Activated naive CD4-positive, alpha-beta T cell treated with anti-CD3 and anti-CD28 coated beads, Interleukin-2, amount 10 ng/mL, durations not matched to agents 7 days and 5 days (primary cell): ENCODE results near the gene WASF2.
"Not testable (repeated sequence)": the region's sequence is repeated elsewhere in the genome, so short reads cannot be mapped to it uniquely, and the experiment has no call there.

Experiments
- CTCF ChIA-PET: fragments of 350-600 bp; sonication (Branson Sonifier 250); formaldehyde crosslinking; loops from one replicate; lab custom pipeline; 2021; ENCODE audit warnings: antibody characterized with exemption; lab: Charles Lee
- DNase-seq: peaks from one replicate; pipeline ENCODE4 v3.0.0-alpha.2; 2020
- H3K27ac Mint-ChIP-seq: one replicate; pipeline ENCODE4 v1.8.0; 2021; ENCODE audit warnings: mild to moderate bottlenecking, moderate library complexity, mixed read lengths
- H3K27me3 Mint-ChIP-seq: one replicate; pipeline ENCODE4 v1.8.0; 2021; ENCODE audit warnings: mild to moderate bottlenecking, mixed read lengths
- H3K36me3 Mint-ChIP-seq: one replicate; pipeline ENCODE4 v1.8.0; 2021; ENCODE audit warnings: mixed read lengths
- H3K4me1 Mint-ChIP-seq: one replicate; pipeline ENCODE4 v1.8.0; 2021; ENCODE audit warnings: mixed read lengths
- H3K4me3 Mint-ChIP-seq: one replicate; pipeline ENCODE4 v1.8.0; 2021; ENCODE audit warnings: mild to moderate bottlenecking, moderate library complexity, mixed read lengths
- H3K9me3 Mint-ChIP-seq: one replicate; pipeline ENCODE4 v1.8.0; 2021; ENCODE audit warnings: mixed read lengths

The WASF2 gene

DNA sequence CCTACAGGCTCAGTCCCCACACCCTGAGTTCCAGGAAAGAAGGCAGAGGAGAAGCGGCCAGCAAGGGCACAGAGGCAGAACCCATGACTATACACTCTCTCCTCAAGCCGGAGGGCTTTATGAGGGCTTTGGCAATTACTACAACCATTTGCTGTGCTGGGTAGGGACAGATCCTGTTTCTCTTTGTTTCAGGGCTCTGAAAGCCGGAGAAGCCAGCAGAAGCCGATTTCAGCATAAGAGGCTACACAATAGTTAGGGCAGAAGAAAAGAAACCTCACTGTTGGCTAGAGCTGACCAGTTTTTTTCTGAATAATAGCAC is 83.6 kb downstream of the WASF2 start:
- H3K36me3 Mint-ChIP-seq, result peaks cover 31% of the 10 kb centered on the region
- CTCF ChIA-PET, result interaction anchor here (1.4 kb wide), 1 partner anchor 10 kb away, joined by 4 read pairs; no protein-coding TSS in a partner anchor
- H3K4me1 Mint-ChIP-seq, result peaks cover 18% of the 10 kb centered on the region
- H3K27ac Mint-ChIP-seq, result no peak overlapping the region
- H3K9me3 Mint-ChIP-seq, result no peaks in the 10 kb centered on the region
- DNase-seq, result no peak
- H3K4me3 Mint-ChIP-seq, result no peak overlapping the region
- no peaks in the 10 kb centered on the region for H3K27me3 Mint-ChIP-seq

DNA sequence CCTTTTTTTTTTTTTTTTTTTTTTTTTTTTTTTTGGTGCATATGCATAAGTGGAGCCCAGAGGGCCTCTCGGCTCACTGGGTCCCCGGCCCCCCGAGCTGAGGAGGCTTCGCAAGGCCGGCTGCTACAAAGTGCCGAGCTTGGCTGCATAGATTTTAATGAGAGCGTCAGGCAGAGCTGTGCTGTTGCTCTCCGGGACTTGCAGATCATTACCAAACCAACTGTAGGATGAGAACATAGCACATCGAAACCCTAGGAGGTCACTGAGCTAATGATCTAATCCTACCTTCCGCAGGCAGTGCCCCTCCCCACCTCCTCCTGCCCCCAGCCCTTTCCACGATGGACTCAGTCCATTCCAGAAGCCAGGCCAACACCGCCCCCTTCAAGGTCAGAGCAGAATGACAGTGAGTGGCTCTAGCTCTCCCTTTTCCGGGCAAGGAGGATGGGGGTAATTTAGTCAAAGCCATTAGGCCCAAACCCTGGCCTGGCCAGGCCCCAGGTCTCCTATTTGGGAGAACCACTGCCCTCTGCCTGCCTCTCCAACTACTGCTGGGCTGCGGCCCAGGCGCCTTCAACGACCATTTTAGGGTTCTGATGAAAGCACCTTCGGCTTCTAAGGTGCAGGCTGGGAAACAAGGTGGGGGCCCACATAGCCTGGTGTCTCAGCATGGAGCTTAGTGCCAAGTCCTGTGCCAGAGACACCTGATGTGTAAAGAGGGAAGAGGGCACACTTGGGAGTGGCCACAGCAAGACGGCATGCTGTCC is 84.2 kb downstream of the WASF2 start:
- not testable (repeated sequence) for H3K4me3 Mint-ChIP-seq, DNase-seq, H3K27me3 Mint-ChIP-seq, H3K27ac Mint-ChIP-seq, H3K9me3 Mint-ChIP-seq
- Mint-ChIP-seq H3K36me3 (peaks cover 25% of the 10 kb centered on the region), H3K4me1 (peaks cover 18% of the 10 kb centered on the region)
- CTCF ChIA-PET, result interaction anchor here (0.7 to 1.4 kb wide), 3 partner anchors 11 to 257 kb away, joined by 3 to 5 read pairs (median 4); no protein-coding TSS in a partner anchor

DNA sequence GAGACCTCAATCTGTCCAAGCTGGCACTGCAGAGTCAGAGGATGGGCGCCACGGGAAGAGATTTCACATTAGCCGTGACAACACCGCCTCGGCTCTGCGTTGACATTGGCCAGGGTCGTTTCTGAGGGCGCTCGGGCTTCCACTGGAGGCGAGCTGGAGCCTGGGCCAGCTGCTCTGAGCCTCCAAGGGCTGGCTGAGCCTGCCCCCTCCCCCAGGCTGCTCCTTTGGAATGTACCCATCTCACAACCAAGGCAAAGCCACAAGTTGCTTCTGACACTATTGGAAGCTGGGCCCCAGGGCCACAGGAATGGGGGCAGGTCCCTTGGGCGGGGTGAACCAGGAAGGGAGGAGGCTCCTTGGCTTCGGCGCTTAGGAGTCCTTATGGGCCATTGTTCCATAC is 84.9 kb downstream of the WASF2 start:
- H3K27me3 Mint-ChIP-seq, result no peaks in the 10 kb centered on the region
- H3K4me1 Mint-ChIP-seq, result peaks cover 18% of the 10 kb centered on the region
- no peak overlapping the region for H3K27ac Mint-ChIP-seq
- CTCF ChIA-PET, result interaction anchor here (0.7 to 1.2 kb wide), 2 partner anchors 201 to 258 kb away, joined by 3 to 5 read pairs; no protein-coding TSS in a partner anchor
- H3K9me3 Mint-ChIP-seq, result no peaks in the 10 kb centered on the region
- no peak overlapping the region for H3K4me3 Mint-ChIP-seq
- peaks cover 23% of the 10 kb centered on the region for H3K36me3 Mint-ChIP-seq
- DNase-seq, result no peak

DNA sequence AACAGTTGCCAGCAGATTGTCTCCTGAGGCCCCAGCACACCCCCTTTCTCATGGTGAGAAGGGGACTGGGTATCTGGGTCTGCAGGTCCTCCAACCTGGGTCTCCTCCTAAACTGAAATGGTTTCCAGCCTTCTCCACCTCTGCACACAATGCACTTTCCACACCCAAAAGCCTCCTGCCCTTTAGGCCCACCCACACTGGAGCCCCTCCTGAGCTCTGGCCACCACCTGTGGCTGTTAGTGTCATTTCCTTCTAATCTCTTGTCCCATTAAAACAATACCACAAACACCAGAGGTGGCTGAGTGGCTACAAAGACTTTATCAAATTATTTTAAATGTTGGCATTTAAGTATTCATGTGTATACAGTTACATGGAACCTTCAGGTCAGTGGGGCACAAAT is 86.0 kb downstream of the WASF2 start:
- Mint-ChIP-seq H3K27me3 (no peaks in the 10 kb centered on the region), H3K4me3 (no peak overlapping the region), H3K27ac (no peak overlapping the region), H3K4me1 (peaks cover 18% of the 10 kb centered on the region), H3K36me3 (peaks cover 22% of the 10 kb centered on the region), H3K9me3 (no peaks in the 10 kb centered on the region)
- DNase-seq, result no peak
- CTCF ChIA-PET, result interaction anchor here (0.9 to 10.3 kb wide), 7 partner anchors 12 to 259 kb away, joined by 3 to 103 read pairs (median 6); partner anchors contain the start of gene AHDC1

DNA sequence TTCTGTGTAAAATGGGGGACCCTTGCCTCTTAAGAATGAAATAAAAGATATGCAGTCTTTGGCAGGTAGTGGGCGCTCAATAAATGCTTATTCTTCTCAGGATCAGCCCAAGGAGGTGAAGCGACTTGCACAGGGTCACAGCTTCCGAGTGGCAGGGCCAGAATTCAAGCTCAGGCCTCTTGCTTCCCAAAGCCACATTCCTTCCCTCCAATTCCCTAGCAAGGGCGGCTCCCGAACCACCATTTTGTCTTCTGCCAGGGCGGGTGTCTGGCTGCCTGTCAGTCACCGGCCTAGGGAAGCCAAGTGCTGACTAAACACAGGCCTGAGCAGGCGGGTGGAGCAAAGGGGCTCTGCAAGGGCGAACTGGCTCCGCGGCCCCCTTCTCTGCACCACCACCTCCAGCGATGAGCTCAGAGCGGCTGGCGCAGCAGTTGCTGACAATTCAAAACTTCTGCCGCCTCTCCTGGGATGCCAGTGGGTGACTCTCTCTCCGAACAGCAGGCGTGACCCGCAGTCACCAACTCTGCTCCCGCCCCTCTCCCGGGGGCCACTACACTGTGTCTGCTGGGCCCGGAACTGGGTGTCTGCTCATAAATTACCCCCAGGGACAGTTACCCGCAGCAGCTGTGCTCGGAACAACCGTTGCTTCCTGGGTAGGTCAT is 86.8 kb downstream of the WASF2 start:
- H3K4me3 Mint-ChIP-seq, result no peak overlapping the region
- no peak overlapping the region for H3K27ac Mint-ChIP-seq
- CTCF ChIA-PET, result interaction anchor here (0.8 to 10.3 kb wide), 15 partner anchors 8 to 260 kb away, joined by 3 to 103 read pairs (median 4); partner anchors contain the start of gene AHDC1
- no peaks in the 10 kb centered on the region for H3K9me3 Mint-ChIP-seq
- peaks cover 15% of the 10 kb centered on the region for H3K36me3 Mint-ChIP-seq
- peaks cover 18% of the 10 kb centered on the region for H3K4me1 Mint-ChIP-seq
- no peaks in the 10 kb centered on the region for H3K27me3 Mint-ChIP-seq
- DNase-seq, result no peak

DNA sequence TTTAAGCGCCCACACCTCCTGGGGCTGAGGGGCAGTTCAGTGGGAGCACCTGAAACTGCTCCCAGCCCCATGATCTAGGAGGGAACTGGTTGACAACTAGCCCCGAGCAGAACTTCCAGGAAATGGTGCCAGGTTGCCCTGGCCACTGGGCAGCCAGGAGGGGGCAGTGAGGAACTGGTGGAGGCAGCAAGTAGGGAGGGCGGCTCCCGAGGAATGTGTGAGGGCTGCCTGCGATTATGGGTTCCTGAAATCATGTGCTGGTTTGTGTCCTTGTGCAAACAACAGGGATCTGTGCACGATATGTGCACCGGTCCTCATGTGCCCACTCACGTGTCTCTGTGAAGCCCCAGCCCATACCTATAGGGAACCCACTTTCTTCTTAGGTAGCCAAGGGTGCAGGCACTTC is 87.6 kb downstream of the WASF2 start:
- no peak overlapping the region for H3K4me3 Mint-ChIP-seq
- H3K36me3 Mint-ChIP-seq, result peaks cover 10% of the 10 kb centered on the region
- H3K4me1 Mint-ChIP-seq, result peaks cover 18% of the 10 kb centered on the region
- no peak for DNase-seq
- no peaks in the 10 kb centered on the region for H3K27me3 Mint-ChIP-seq
- H3K27ac Mint-ChIP-seq, result no peak overlapping the region
- CTCF ChIA-PET, result interaction anchor here (0.7 to 10.3 kb wide), 19 partner anchors 9 to 261 kb away, joined by 3 to 103 read pairs (median 4); partner anchors contain the start of gene AHDC1
- no peaks in the 10 kb centered on the region for H3K9me3 Mint-ChIP-seq

DNA sequence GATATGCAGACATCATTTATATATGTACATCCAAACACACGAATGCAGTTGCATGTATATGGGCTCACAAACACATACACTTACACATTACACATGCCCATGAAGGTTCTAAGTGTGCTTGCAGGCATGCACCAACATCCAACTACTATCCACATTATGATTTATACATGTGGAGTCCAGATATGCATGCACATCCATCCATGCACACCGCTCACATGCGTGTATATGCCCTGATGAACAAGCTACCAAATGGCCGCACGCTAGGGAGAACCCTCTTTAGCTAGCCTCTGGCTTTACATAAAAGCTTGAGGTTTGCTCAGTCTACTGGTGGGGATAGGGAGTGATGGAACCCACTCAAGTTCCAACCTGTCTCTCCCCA is 89.0 kb downstream of the WASF2 start:
- Mint-ChIP-seq H3K27ac (no peak overlapping the region), H3K4me1 (peaks cover 18% of the 10 kb centered on the region), H3K4me3 (no peak overlapping the region), H3K36me3 (no peaks in the 10 kb centered on the region), H3K27me3 (no peaks in the 10 kb centered on the region), H3K9me3 (no peaks in the 10 kb centered on the region)
- CTCF ChIA-PET, result interaction anchor here (0.9 to 10.3 kb wide), 5 partner anchors 10 to 206 kb away, joined by 3 to 103 read pairs (median 4); partner anchors contain the start of gene AHDC1
- DNase-seq, result no peak

DNA sequence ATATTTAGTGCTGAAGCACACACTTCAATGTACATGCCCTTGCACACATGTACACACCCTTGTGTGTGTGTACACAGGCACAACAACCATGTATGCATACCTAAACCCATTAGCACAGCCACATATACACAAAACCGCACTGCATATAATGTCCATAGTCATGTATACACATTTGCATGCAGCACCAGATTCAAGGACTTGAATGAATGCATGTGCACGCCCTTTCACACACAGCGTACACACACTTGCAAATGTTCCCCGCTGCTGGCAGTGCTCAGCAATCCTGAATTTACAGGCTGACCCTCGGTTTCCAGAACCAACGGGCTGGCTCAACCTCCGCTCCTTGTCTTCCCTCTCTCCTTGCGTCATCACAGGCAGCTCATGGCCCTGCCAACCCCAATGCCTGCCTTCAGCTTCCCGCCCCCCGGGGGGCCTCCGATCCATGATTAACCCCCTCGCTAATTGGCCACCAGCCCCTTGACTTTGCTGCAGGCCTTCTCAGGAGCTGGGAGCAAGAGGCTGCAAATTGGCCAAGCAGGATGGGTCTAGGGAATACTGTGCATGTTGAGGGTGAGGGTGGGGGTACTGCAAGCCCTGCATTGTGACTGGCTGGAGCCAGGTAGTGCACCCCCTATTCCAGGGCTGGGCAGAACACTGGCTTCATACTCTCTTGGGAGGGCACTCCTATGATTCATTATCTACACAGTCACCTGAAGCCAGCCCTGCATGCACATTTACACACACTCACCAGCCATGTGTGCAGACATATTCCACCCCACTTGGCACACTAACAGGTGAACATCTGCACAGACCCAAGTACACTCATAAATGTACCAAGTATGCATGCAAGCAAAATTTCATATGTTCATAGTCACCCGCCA is 89.6 kb downstream of the WASF2 start:
- no peak overlapping the region for H3K4me3 Mint-ChIP-seq
- no peaks in the 10 kb centered on the region for H3K9me3 Mint-ChIP-seq
- CTCF ChIA-PET, result interaction anchor here (10.3 to 19.8 kb wide), 2 partner anchors 99 to 206 kb away, joined by 103 to 536 read pairs; partner anchors contain the start of gene AHDC1
- DNase-seq, result no peak
- H3K4me1 Mint-ChIP-seq, result peaks cover 22% of the 10 kb centered on the region
- no peaks in the 10 kb centered on the region for H3K27me3 Mint-ChIP-seq
- H3K36me3 Mint-ChIP-seq, result no peaks in the 10 kb centered on the region
- H3K27ac Mint-ChIP-seq, result no peak overlapping the region

DNA sequence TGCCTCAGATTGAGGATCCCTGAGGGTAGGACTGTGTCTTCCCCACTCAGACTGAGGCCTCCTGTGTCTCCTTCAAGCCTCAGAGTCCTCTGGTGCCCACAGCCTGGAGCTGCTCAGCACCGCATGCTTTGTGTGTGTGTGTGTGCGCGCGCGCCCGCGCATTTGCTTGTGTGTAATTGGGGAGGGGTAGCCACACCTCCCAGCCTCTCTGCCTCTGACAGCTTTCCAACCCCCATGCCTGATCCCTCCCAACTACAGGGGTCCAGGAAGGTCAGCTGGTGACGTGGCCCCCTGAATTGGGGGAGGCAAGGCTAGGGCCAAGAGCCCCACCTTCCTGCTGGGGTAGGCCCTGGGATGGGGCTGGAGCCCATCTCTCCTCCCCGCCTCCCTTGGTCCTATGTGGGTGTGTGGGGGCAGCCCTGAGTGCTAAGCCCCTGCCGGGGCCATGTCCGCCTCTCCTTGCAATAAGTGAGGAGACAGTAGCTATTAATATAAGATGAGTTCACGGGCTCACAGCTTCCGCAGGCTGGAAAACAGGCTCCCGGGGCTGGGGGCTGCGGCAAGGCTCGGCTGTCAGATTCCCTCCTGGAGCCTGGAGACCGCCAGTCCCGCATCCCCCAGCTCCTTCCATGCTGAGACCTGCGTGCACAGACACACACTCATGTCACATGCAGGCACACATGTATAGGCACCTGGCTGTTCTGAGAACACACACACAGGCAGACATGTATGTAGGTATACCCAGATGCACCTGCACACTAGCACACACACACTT is 90.5 kb downstream of the WASF2 start:
- DNase-seq, result no peak
- H3K4me1 Mint-ChIP-seq, result peaks cover 23% of the 10 kb centered on the region
- CTCF ChIA-PET, result interaction anchor here (2.2 to 19.8 kb wide), 3 partner anchors 98 to 264 kb away, joined by 7 to 536 read pairs (median 103); partner anchors contain the start of gene AHDC1
- H3K36me3 Mint-ChIP-seq, result no peaks in the 10 kb centered on the region
- H3K27me3 Mint-ChIP-seq, result no peaks in the 10 kb centered on the region
- no peaks in the 10 kb centered on the region for H3K9me3 Mint-ChIP-seq
- H3K4me3 Mint-ChIP-seq, result no peak overlapping the region
- H3K27ac Mint-ChIP-seq, result peak overlapping the region; percentile 19

DNA sequence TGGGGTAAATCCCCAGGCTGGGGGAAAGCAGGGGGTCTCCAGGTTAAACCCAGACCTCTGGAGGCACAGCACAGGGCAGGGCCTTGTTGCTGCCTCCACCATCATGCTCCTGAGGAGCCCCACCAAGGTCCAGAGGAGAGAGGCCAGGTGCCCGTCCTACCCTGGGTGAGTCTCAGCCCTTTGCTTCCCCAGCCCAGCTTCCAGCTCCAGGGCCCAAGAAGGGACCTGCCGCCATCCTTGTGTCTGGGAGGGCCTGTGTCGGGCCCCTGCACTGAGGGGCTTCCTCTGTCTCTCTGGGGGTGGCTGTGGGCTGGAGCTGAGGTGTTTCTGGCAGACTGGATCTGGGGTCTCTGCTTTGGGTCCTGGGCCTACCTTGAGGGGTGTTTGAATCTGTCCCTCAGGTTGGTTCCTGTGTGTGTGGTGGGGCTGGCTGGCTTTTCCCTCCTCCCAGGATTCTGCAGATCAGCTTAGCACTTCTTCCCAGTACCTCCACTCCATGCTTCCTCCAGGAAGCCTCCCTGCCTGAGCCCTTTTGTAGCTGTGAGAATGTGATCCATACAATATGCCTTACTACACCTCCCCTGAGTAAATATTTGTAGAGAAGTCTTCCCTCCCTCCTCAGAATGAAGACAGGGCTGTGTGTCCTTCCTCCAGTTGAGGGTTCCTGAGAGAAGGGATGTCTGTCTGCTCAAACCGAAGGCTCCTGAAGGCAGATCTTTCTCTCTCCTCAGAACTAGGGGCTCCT is 91.4 kb downstream of the WASF2 start:
- Mint-ChIP-seq H3K27ac (peak overlapping the region; percentile 19), H3K9me3 (no peaks in the 10 kb centered on the region), H3K36me3 (no peaks in the 10 kb centered on the region), H3K4me1 (peaks cover 14% of the 10 kb centered on the region), H3K4me3 (no peak overlapping the region), H3K27me3 (no peaks in the 10 kb centered on the region)
- CTCF ChIA-PET, result interaction anchor here (1.2 to 19.8 kb wide), 6 partner anchors 11 to 264 kb away, joined by 3 to 536 read pairs (median 5); partner anchors contain the start of genes AHDC1 and MAP3K6
- no peak for DNase-seq

DNA sequence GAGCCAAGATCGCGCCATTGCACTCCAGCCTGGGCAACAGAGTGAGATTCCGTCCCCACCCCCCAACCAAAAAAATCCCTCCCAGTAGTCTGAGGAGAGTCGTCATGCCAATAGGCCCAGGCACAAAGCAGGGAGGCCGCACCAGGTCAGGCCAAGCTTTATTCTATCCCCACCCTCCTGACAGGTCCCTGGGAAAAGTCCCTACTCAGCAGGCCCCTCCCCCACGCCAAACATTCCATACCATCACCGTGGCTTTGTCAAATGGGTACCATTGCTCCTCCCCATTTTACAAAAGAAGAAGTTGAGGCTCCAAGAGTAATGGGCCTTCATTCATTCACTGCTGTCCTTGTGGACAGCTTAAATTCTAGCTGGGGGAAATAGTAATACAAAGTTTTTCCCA is 92.2 kb downstream of the WASF2 start:
- peaks cover 11% of the 10 kb centered on the region for H3K4me1 Mint-ChIP-seq
- no peak overlapping the region for H3K4me3 Mint-ChIP-seq
- no peak overlapping the region for H3K27ac Mint-ChIP-seq
- CTCF ChIA-PET, result interaction anchor here (1.2 to 19.8 kb wide), 8 partner anchors 10 to 265 kb away, joined by 3 to 536 read pairs (median 8); partner anchors contain the start of genes AHDC1 and MAP3K6
- no peaks in the 10 kb centered on the region for H3K36me3 Mint-ChIP-seq
- DNase-seq, result no peak
- H3K9me3 Mint-ChIP-seq, result no peaks in the 10 kb centered on the region
- no peaks in the 10 kb centered on the region for H3K27me3 Mint-ChIP-seq

DNA sequence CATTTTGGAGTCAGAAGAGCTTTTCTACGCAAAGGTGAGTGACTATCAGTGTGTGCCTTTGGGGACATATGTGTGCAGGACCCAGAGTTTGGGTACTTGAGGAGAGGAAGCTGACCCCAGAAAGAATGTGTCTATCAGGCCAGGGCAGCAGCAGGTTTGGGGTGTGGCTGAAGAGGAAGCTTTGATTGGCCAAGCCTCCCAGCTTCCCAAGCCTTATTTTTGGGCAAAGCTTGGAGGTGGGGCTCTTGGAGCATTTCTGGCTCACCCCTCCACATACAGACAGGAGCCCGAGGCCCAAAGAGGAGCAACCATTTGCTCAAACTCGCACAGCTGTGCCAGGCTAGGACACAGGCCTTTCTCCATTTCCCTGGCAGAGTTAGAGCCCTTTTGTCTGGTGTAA is 92.9 kb downstream of the WASF2 start:
- Mint-ChIP-seq H3K9me3 (no peaks in the 10 kb centered on the region), H3K4me1 (peaks cover 15% of the 10 kb centered on the region), H3K27me3 (peaks cover 3% of the 10 kb centered on the region), H3K4me3 (no peak overlapping the region), H3K27ac (no peak overlapping the region), H3K36me3 (no peaks in the 10 kb centered on the region)
- CTCF ChIA-PET, result interaction anchor here (0.8 to 19.8 kb wide), 8 partner anchors 14 to 304 kb away, joined by 3 to 536 read pairs (median 8); partner anchors contain the start of gene AHDC1
- no peak for DNase-seq
